GM21526 (cell line): ENCODE results near the gene ITGB2.

Source experiments
- ATAC-seq: cut with Tn5 transposase; IDR thresholded peaks from one replicate; pipeline ENCODE4 v1.9.1; 2021; ENCODE audit warnings: moderate library complexity; ENCODE audit not compliant: unreplicated experiment, low FRiP score

Gene ITGB2

GRCh38 chr21:44955798-44956175 is 35.1 kb upstream of the ITGB2 start:
- no peak for ATAC-seq

DNA sequence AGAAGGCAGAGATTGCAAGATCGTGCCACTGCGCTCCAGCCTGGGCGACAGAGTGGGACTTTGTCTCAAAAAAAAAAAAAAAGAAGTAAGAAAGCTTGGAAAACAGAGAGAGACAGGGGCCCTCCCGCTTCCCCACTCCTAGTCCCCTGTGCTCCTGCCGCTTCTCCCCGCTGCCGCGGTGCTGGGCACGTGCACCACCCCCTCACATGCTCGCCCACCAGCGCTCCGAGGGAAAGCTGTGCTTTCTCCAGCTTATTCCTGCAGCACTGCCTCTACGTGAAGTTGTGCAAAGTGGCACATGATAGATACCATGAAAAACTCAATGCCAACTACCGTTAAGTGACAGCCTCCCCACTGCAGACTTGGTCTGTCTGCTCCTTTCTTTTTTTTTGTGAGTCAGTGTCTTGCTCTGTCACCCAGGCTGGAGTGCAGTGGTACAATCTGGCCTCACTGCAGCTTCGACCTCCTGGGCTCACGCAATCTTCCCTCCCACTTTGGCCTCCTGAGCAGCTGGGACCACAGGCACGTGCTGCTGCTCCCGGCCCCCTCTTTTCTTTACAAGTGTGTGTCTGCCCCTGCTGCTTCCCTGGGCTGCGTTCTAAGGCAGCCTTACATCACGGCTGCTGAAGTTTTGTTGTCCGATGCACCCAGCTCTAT is 34.6 kb upstream of the ITGB2 start:
- no peak for ATAC-seq

DNA sequence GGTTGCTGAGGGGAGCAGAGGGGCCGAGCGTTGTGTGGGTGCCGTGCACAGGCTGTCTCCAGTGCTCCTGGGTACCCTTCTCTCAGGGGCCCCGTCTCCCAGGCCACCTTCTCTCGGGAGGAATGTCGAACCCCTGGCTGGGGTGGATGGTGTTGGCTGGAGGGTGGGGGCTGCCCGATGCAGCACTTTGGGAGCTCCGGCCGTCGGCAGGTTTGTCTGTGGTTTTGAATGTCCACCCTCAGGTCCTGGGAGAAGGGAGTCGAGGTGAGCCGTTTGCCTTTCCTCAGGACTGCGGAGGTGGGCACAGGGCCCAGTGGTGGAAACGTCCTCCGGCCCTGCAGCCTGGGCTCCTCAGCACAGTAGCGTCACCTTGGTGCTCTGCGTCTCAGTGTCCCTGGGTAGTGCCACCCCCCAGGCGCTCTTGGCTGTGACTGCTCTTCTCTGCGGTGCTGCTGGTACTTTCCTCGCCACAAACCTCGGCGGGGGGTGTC is 33.6 kb upstream of the ITGB2 start:
- no peak for ATAC-seq

DNA sequence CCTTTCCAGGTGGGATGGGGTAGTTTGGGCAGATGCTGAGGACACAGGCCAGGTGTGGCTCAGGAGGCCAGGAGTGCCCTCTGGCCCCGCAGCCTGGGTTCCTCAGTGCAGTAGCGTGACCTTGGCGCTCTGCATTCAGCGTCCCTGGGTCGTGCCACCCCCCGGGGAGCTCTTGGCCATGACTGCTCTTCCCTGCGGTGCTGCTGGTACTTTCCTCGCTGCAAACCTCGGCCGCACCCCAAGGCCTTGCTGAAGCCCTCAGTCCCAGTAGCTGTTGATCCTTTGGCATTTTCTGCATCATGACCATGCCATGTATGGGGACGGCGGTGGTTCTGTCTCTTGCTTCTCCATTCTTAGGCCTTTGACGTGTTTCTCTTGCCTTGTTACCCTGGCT is 32.9 kb upstream of the ITGB2 start:
- ATAC-seq: no peak

- ATAC-seq: no peak
Observed at GRCh38 chr21:44952929-44953627, 32.4 kb upstream of the ITGB2 start.

DNA sequence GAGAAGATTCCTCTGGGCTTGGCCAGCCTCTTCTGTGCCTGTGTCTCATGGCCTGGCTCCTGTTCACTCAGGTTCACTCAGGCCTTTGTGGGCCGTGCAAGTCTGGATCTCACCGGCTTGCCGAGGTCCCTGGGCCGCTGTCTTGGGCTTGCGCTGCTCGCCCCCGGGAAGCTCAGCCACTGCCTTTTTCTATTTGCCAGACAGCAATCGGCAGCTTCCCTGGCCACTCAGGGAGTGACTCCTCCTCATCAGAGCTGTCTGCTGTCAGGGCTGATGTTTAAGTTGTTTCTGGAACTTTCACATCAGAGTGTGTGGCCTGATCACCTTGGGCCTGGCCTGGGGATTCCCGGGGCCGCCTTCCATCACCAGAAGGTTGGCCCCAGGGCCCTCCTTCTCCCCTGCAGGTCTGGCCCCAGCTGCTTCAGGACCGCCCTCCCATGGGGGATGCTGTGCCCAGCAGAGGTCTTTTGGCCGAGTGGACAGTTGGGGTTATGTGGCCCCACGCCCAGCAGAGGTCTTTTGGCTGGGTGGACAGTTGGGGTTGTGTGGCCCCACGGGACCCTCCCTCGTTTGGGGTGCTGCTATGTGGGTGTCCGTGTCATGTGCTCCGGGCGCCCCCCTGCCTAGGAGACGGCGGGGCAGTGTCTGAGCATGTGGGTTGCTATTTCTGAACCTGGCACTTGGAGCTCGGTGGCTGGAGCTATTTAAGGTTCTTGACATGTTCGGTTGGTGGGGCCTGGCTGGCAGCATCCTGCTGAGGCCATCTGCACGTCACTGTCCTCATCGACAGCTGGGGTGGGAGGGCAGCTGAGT is 31.6 kb upstream of the ITGB2 start:
- ATAC-seq: no peak

DNA sequence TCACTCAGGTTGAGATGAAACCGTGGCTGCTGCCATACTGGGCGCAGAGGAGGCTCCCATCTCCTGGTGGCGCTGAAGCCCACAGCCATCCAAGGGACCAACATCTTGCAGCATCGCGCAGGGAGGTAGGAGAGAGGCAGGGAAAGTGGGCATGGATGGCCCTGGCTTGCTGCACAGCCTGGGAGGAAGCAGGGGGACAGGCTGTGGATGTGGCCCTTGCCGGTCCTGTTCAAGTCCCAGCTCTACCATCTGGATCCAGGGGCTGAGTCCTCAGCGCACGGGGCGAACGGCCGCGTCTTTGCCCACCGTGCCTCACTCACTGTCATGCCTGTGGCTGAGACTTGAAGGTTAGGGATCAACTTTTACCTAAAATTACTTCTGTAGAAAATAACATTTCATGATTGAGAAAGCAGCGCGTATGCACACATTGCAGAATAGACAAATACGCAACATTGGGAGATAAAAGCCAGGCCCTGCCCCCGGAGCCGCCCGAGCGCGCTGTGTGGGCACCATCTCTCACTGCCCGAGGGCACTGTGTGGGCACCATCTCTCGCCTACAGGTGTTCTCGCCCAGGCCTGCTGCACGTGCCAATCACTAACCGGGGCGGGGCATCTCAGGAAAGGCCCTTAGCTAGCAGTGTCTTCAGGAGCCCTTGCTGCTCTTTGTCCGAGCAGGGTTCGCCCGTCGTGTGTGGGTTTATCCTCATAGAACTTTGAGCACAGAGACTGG is 30.7 kb upstream of the ITGB2 start:
- ATAC-seq: no peak

- ATAC-seq: no peak
Observed at GRCh38 chr21:44950351-44950750, 29.7 kb upstream of the ITGB2 start.

DNA sequence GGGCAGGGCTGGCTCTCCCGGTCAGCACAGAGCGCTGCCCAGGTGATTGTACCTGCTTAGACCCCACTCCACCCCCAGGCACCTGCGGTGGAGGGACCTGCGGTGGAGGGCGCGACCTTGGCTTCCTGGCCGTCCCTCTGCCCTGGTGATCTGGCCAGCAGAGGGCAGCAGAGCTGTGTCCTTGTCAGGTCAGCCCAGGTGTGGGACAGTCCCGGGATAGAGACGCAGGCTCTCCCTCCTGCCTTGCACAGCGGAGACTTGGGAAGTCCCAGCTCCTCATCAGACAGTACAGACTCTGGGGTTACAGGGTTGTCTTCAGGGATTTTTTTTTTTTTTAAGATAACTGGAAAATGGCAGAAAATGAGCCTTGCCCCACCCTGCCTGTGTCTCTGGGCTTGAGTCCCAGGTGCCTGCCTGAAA is 29.1 kb upstream of the ITGB2 start:
- ATAC-seq: no peak

DNA sequence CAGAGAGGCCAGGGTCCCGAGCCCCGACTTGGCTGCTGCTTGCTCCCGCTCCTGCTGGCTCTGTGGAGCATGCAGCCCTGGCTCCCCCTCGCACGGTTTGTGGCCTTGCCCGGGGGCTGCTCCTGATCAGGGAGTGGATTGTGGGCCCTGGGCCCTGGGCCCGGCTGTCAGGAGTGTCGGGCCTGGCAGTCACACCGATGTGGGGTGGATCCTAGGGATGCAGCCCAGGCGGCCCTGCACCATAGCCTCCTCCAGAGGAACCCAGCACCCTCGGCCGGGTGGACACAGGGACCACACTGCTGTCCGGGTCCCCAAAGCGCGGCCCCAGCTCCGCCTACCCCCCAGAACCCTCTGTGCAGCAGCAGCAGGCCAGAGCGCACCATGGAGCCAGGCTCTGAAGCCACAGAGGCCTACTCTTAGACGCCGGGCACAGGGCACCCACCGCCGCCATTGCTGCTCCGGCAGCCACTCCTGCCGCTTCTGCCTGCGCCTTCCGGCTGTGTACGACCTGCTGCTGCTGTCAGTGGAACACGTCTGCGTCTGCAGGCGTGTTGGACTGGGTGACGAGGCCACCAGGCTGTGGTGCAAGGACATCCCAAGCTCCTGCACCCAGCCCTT is 28.6 kb upstream of the ITGB2 start:
- no peak for ATAC-seq

DNA sequence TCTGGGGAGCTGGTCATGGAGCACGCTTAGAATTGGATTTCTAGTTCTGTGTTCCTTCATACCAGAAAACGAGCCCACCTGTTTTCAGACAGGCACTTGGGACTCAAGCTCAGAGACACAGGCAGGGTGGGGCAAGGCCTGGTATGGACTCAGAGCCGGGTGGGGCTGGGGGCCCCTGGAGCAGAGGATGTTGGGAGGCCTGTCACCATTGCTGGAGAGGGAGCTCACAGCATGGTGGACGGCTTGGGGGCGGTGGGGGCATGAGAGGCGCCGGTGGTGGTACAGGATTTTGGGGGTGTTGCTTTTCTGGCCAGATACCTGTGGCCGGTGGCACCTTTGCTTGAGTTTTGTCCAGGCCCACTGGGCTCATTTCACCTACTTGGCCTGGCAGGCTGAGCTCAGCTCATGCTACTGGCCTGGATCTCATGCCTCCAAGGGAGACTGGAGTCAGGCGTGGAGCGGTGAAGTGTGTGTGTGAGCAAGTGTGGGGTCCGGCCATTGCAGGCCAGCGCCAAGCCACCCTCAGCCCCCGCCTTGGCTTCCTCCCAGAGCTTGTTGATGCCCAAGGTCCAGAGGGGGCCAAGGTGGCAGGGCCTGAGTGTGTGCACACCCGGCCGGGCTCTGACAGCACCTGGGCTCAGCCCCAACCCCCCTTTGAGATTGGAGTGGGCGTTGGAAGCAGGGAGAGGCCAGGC is 27.9 kb upstream of the ITGB2 start:
- ATAC-seq: no peak

DNA sequence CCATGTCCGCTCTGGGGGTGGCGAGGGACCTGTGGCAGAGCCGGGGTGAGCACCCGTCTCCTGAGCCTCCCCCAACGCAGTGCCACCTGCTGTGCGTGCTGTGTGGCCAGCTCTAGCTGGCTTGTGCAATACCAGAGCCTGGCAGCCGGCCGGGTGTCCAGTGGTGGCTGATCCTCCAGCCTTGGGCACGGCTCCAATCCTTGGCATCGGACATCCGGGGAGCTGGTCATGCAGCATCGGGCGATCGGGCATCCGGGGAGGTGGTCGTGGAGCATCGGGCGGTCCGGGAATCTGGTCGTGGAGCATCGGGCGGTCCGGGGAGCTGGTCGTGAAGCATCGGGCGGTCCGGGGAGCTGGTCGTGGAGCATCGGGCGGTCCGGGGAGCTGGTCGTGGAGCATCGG is 27.2 kb upstream of the ITGB2 start:
- ATAC-seq: no peak

DNA sequence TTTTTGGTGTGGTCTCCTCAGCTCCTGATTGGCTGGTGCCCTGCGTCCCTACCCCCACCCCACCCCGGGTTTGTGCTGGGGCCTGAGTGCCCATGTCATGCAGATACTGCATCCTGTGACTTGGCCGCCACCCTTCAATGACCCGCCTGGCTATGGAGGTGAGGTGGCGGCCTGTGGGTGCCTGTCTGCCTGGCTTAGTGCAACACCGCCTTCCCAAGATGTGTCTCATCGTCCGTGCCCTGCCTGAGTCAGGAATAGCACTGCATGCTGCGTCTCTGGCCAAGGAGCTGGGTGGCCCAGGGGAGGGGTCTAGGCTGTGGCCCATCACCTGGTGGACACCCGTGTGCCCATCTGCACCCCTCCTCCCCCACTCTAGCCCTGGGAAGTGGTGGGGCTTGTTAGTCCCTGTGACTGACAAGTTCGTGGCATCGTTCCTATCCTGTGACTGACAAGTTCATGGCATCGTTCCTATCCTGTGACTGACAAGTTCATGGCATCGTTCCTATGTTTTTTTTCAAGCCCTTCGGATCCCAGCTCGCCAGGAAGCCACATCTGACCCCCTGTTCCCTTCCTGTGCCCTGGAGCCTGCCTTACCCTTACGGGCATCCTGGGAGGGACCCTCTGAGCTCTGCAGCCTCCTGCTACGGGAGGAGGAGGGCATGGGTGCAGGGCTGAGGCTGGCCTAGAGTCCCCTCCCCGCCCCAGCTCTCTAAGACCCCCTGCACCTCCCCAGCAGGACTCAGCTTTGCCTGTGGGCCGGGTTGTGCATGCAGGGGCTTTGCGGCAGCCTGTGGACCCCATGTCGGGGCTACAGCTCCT is 26.6 kb upstream of the ITGB2 start:
- ATAC-seq: no peak

DNA sequence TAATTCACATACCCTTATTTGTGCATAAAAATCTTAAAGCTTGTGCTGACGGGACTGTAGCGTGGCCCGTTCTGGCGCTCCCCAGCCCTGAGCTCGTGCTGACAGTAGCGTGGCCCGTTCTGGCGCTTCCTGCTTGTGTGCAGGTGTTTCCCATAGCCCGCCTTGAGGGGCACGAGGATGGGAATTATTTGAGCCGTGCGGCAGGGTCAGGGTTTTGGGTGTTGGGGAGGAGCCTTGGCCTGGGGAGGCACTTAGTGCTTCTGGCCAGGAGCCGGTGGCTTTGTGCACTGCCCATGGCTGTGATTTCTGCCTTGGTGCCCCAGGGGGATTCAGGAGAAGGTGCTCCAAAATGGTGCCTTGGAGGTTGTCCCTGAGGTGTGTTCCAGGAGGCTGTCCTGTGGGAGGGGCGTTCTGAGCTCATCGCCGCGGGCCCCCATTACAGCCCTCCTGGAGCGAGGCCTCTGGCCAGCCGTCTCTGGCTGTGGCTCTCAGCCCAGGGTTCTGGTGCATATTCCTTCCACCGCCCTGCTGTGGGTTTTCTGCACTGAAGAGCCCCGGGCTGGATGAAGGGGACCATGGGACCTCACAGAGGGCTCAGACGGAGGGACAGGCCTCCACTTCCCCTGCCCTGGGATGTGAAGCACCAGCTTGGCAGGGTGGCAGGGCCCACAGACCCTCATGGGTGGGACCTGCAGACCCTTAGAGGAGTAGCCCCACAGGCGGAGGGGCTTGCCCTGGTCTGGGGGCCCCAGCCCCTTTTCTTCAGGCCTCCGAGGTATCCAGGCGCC is 25.7 kb upstream of the ITGB2 start:
- ATAC-seq: no peak

DNA sequence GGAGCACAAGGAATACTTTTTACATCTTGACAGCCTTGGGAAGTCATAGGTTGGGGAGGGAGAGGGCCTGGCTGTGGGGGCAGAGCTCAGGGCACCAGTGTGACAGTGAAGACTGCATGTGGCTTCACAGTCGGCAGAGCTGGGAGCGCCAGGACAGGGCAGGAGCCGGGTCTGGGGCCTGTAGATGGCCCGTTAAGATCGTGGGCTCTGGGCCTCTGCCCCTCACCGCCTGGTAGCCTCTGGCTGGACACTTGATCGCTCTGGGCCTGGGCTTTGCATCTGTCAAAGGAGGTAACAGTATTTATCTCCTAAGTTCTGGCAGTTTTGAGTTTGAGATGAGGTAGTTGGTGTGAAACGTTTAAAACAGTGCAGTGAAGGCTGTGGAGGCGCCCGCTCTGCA is 23.9 kb upstream of the ITGB2 start:
- no peak for ATAC-seq

DNA sequence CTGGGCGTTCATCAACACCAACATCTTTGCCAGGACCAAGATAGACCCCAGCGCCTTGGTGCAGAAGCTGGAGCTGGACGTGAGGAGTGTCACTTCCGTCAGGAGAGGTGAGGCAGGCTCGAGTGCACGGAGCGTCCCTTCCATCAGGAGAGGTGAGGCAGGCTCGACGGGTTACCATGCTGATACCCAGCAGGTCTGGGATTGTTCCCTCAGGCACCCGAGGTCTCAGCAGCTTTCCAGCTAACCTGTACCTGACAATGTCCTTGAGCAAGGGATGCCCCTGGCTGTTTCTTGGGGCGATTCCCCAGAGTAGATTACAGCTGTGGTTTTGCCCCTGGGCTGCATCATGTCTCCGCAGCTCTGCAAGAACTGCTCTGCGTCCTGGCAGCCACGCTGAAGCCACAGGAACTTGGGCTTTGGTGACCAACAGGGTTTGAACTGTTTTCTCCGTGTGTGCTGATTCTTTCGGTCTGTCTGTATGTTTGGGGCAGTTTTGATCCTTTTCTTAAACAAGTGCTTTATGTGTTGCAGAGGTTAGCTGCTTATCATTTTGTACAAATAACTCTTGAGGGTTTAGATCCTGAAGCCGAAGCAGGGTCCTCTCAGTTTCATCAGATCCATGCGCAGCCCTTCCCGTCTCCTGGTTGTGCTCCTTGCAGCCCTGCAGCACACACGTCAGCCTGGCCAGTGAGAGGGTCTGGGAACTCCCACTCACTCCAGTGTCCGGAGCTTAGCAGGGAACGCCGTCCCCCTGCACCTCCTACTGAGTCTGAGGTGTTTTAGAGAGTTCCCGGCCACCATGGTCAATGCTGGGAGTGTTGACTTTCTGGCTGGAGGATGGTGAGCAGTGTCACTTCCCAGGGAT is 23.2 kb upstream of the ITGB2 start:
- no peak for ATAC-seq

GRCh38 chr21:44943005-44943685 is 22.4 kb upstream of the ITGB2 start:
- ATAC-seq: no peak
